Measurements from ENCODE around the gene TCF7L2. TPM values are rescaled to one million over a fixed set of nuclear protein-coding genes. Genes with fewer than 3 reads are reported as not detected.

TCF7L2 gene
- polyA plus RNA-seq, 1 experiment: 6.3 TPM

DNA sequence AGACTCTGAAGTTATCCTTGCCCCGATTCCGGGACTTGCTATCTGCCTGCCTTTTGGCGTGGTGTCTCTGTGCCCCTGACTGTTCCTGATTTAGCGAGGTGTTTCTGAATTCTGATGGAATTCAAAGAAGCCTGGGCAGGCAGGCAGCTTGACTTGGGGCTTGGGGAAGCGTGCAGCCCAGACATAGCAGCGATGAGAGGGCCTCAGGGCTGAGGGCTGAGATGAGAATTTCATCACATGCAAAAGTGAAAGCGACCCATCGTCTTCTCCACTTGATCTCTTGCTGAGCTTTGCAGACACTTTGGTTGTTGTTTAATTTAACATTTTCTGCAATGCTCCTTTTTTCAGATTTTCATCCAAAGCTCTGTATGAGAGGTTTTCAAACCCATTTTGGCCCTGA lies 57.8 kb downstream of the TCF7L2 start:
- H3K27me3 ChIP-seq (ENCODE audit: control insufficient read depth, insufficient read depth, low read length): no peaks in the 10 kb centered on the region
- no peak overlapping the region for H3K27ac ChIP-seq (ENCODE audit: low read depth, low read length)
- ChIA-PET POLR2A (no interaction called here), CTCF (interaction anchor here (0.6 to 0.9 kb wide), 3 partner anchors 21 to 377 kb away, joined by 3 read pairs; no protein-coding TSS in a partner anchor)
- no peak for DNase-seq (ENCODE audit: low read depth, low spot score)
- no peak overlapping the region for H3K4me3 ChIP-seq (ENCODE audit: low read depth, low read length)
- H3K9me3 ChIP-seq (ENCODE audit: control insufficient read depth, insufficient read depth, low read length): no peaks in the 10 kb centered on the region
- TF ChIP-seq, protein P1, sequence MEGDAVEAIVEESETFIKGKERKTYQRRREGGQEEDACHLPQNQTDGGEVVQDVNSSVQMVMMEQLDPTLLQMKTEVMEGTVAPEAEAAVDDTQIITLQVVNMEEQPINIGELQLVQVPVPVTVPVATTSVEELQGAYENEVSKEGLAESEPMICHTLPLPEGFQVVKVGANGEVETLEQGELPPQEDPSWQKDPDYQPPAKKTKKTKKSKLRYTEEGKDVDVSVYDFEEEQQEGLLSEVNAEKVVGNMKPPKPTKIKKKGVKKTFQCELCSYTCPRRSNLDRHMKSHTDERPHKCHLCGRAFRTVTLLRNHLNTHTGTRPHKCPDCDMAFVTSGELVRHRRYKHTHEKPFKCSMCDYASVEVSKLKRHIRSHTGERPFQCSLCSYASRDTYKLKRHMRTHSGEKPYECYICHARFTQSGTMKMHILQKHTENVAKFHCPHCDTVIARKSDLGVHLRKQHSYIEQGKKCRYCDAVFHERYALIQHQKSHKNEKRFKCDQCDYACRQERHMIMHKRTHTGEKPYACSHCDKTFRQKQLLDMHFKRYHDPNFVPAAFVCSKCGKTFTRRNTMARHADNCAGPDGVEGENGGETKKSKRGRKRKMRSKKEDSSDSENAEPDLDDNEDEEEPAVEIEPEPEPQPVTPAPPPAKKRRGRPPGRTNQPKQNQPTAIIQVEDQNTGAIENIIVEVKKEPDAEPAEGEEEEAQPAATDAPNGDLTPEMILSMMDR (IDR thresholded peaks at IDR 0.05; ENCODE audit: low read depth, low read length): no peak

DNA sequence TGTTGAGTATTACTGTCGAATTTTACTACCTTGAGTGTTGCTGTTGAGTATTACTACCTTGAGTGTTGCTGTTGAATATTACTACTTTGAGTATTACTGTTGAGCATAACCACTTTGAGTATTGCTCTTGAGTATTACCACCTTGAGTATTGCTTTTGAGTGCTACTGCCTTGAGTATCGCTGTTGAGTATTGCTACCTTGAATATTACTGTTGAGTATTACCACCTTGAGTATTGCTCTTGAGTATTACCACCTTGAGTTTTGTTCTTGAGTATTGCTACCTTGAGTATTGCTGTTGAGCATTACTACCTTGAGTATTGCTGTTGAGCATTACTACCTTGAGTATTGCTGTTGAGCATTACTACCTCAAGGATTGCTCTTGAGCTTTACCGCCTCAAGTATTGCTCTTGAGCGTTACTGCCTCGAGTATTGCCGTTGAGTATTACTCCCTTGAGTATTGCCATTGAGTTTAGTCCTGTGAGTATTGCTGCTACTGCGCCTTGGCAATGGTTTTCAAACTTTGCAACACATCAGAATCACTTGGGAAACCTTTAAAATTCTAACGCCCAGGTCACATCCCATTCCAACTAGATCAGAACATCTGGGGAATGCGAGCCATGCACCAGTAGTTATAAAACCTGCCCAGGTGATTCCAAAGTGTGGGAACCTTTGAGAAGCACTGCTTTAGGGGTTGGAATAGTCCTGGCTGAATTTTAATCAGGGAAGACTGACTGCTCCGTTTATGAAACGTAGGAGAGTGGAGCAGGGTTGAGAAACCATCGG lies 61.7 kb downstream of the TCF7L2 start:
- ChIA-PET CTCF (no interaction called here), POLR2A (no interaction called here)
- DNase-seq (ENCODE audit: low read depth, low spot score): no peak

DNA sequence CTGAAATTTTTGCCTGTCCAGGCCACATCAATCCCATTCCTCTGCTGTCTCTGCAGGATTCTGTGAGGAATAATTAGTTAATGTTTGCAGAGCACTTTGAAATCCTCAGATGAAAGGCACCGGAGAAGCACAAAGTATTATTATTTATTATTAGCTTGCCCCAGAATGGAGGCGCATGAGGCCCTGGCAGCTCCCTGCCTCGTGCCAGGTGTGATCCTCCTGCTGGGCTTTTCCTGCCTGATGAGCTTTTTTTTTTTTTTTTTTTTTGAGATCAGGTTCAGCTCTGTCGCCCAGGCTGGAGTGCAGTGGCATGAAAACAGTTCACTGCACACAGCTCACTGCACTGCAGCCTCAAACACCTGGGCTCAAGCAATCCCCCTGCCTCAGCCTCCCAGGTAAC lies 65.2 kb downstream of the TCF7L2 start:
- CTCF ChIA-PET: interaction anchor here (0.6 kb wide), 1 partner anchor 534 kb away, joined by 4 read pairs; no protein-coding TSS in a partner anchor
- Histone ChIP-seq H3K9me3 (ENCODE audit: control insufficient read depth, insufficient read depth, low read length) (no peaks in the 10 kb centered on the region), H3K4me3 (ENCODE audit: low read depth, low read length) (no peak overlapping the region), H3K27me3 (ENCODE audit: control insufficient read depth, insufficient read depth, low read length) (no peaks in the 10 kb centered on the region), H3K27ac (ENCODE audit: low read depth, low read length) (no peak overlapping the region)
- TF ChIP-seq, protein P1 (IDR thresholded peaks at IDR 0.05; ENCODE audit: low read depth, low read length): no peak
- POLR2A ChIA-PET: no interaction called here
- no peak for DNase-seq (ENCODE audit: low read depth, low spot score)

More for the DNA sequence above, 61.7 kb downstream of the TCF7L2 start:
- Histone ChIP-seq H3K4me3 (ENCODE audit: low read depth, low read length) (no peak overlapping the region), H3K9me3 (ENCODE audit: control insufficient read depth, insufficient read depth, low read length) (no peaks in the 10 kb centered on the region), H3K27ac (ENCODE audit: low read depth, low read length) (no peak overlapping the region), H3K27me3 (ENCODE audit: control insufficient read depth, insufficient read depth, low read length) (no peaks in the 10 kb centered on the region)
- TF ChIP-seq, protein P1 (IDR thresholded peaks at IDR 0.05; ENCODE audit: low read depth, low read length): 0 out of 2 replicates have a peak, but pooled peaks have one; percentile 5

DNA sequence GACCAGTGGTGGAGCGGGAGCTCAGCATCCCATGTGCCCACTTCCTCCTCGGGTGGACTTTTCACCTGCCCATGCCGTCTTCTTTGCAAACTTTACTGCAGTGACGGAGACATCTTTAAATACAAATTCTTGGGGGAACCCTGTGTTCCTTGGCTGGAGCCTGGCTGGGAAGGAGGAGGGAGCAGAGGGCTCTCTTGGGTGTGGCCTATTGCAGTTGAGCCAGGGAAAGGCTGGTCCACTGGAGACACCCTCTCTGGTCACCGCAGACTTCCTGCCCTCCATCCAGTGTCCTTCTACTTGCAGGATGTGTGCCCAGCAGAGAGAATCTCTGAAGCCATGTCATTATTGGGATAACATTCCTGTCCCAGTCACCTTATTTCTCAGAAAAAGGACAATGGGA lies 67.3 kb downstream of the TCF7L2 start:
- ChIA-PET CTCF (no interaction called here), POLR2A (no interaction called here)
- no peak overlapping the region for H3K27ac ChIP-seq (ENCODE audit: low read depth, low read length)
- no peak for DNase-seq (ENCODE audit: low read depth, low spot score)
- TF ChIP-seq, protein P1 (IDR thresholded peaks at IDR 0.05; ENCODE audit: low read depth, low read length): no peak
- no peak overlapping the region for H3K4me3 ChIP-seq (ENCODE audit: low read depth, low read length)
- H3K9me3 ChIP-seq (ENCODE audit: control insufficient read depth, insufficient read depth, low read length): no peaks in the 10 kb centered on the region
- H3K27me3 ChIP-seq (ENCODE audit: control insufficient read depth, insufficient read depth, low read length): no peaks in the 10 kb centered on the region

DNA sequence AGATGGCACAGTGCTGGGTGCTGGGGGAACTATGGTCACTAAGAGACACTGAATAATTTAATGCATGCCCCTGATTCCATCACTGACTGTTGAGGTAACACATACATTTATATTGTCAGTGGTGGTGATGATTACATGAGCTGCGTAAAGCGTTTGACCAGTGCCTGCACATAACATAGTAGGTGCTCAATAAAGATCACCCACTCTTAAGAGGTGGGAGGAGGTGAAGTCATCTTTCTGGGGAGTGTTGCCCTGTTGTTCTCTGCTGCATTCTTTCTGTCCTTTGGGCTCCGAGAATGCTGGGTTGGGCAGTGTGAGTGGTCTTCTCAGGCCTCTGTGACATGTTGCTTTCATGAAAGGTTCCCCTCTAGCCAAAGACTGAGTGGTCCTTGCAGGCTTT lies 68.0 kb downstream of the TCF7L2 start:
- POLR2A ChIA-PET: no interaction called here
- CTCF ChIA-PET: no interaction called here
- Histone ChIP-seq H3K4me3 (ENCODE audit: low read depth, low read length) (no peak overlapping the region), H3K27me3 (ENCODE audit: control insufficient read depth, insufficient read depth, low read length) (no peaks in the 10 kb centered on the region), H3K27ac (ENCODE audit: low read depth, low read length) (no peak overlapping the region), H3K9me3 (ENCODE audit: control insufficient read depth, insufficient read depth, low read length) (no peaks in the 10 kb centered on the region)
- no peak for DNase-seq (ENCODE audit: low read depth, low spot score)
- TF ChIP-seq, protein P1 (IDR thresholded peaks at IDR 0.05; ENCODE audit: low read depth, low read length): no peak
